ENCODE results near the gene LGR6.

DNA sequence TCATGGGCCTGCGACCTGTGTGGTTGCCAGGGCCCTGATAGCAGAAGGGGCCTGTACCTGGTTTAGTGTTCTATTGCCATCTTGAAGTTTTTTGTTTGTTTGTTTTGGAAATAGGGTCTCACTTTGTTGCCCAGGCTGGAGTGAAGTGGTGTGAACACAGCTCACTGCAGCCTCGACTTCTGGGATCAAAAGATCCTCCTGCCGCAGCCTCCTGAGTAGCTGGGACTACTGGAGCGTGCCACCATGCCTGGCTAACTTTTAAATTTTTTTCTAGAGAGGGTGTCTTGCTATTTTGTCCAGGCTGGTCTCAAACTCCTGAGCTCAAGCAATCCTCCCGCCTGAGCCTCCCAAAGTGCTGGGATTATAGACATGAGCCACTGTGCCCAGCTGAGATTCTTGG, 75.2 kb downstream of the LGR6 start:
- TF ChIP-seq ZNF274 (IDR thresholded peaks at IDR 0.05; ENCODE audit: low read depth, low read length), result no peak
- no peak for TF ChIP-seq YY1 (IDR thresholded peaks at IDR 0.05; ENCODE audit: insufficient read depth, insufficient read length)
- no peak for TF ChIP-seq SUZ12 (IDR thresholded peaks at IDR 0.05; ENCODE audit: extremely low read depth, insufficient read depth, insufficient read length)

Measured in NT2/D1 (cell line).